Neural progenitor cell (in vitro differentiated cells): Measurements from ENCODE around the gene MELK.

Experiments used
- EZH2 ChIP-seq: fragments of 200-600 bp; sonication (generic); IDR thresholded peaks from 2 replicates; pipeline ENCODE4 v1.6.1; 2017; ENCODE audit warnings: antibody characterized with exemption, mild to moderate bottlenecking, moderate library complexity
- TF ChIP-seq, protein P1 (sequence below): fragments of 200-600 bp; sonication (generic); IDR thresholded peaks from 2 replicates; pipeline ENCODE4 v1.5.1; 2017; ENCODE audit warnings: antibody characterized with exemption, mild to moderate bottlenecking

DNA sequence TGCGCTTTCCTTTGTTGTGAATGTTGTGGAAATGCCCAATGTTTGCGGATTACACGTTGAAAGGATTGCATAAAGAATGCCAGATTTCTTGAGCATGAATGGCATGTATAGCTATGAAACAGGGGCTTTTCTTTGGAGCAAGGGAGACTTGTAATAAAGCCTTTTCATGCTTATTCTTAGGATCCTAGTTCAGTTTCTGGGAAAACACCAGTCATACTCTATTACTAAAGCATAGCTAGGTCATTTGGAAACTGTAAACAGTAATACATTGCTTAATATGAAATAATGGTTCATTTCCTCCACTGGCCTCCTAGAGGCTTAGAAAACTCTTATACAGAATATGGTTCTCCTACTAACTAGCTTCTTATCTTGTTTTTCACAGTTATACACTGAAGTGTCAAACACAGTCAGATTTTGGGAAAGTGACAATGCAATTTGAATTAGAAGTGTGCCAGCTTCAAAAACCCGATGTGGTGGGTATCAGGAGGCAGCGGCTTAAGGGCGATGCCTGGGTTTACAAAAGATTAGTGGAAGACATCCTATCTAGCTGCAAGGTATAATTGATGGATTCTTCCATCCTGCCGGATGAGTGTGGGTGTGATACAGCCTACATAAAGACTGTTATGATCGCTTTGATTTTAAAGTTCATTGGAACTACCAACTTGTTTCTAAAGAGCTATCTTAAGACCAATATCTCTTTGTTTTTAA lies 104.2 kb downstream of the MELK start:
- TF ChIP-seq, protein P1, sequence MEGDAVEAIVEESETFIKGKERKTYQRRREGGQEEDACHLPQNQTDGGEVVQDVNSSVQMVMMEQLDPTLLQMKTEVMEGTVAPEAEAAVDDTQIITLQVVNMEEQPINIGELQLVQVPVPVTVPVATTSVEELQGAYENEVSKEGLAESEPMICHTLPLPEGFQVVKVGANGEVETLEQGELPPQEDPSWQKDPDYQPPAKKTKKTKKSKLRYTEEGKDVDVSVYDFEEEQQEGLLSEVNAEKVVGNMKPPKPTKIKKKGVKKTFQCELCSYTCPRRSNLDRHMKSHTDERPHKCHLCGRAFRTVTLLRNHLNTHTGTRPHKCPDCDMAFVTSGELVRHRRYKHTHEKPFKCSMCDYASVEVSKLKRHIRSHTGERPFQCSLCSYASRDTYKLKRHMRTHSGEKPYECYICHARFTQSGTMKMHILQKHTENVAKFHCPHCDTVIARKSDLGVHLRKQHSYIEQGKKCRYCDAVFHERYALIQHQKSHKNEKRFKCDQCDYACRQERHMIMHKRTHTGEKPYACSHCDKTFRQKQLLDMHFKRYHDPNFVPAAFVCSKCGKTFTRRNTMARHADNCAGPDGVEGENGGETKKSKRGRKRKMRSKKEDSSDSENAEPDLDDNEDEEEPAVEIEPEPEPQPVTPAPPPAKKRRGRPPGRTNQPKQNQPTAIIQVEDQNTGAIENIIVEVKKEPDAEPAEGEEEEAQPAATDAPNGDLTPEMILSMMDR = no peak
- no peak for TF ChIP-seq EZH2
